Activated T-cell treated with anti-CD3 and anti-CD28 coated beads, Interleukin-2, amount 50 U/mL, for 72 hours (primary cell): ENCODE measurements around the gene STAM. TPM values are rescaled to one million over a fixed set of nuclear protein-coding genes. Genes with fewer than 3 reads are reported as not detected.

ENCODE experiments used
- ATAC-seq, 2 donors: fragments of 150-1000 bp; cut with Tn5 transposase; replicated peaks in 1 of 2; 2 replicates each; pipeline ENCODE4 v1.10.0; 2021; ENCODE audit warnings: moderate library complexity in 2 of 2, mild to moderate bottlenecking in 1 of 2
- DNase-seq, 2 donors: peaks; one replicate each; pipeline ENCODE4 v3.0.0; 2021 to 2022; ENCODE audit warnings: mixed read lengths in 1 of 2
- H3K27ac Mint-ChIP-seq: one replicate; pipeline ENCODE4 v1.8.0; 2022; ENCODE audit warnings: mild to moderate bottlenecking, moderate library complexity, mixed read lengths
- H3K27me3 Mint-ChIP-seq: one replicate; pipeline ENCODE4 v1.8.0; 2022; ENCODE audit warnings: low read depth, mixed read lengths
- H3K36me3 Mint-ChIP-seq, 2 donors: one replicate each; pipeline ENCODE4 v1.8.0; 2022; ENCODE audit warnings: mixed read lengths in 2 of 2, mild to moderate bottlenecking in 1 of 2; ENCODE audit not compliant: insufficient read depth in 2 of 2
- H3K4me1 Mint-ChIP-seq: one replicate; pipeline ENCODE4 v1.8.0; 2022; ENCODE audit warnings: low read depth, mixed read lengths
- H3K4me3 Mint-ChIP-seq, 2 donors: one replicate each; pipeline ENCODE4 v1.8.0; 2022; ENCODE audit warnings: mild to moderate bottlenecking in 2 of 2, mixed read lengths in 2 of 2, moderate library complexity in 2 of 2
- H3K9me3 Mint-ChIP-seq, 2 donors: one replicate each; pipeline ENCODE4 v1.8.0; 2022; ENCODE audit warnings: mixed read lengths in 2 of 2
- total RNA-seq, 2 donors: library from RNA; stranded (reverse); gene quantifications; one replicate each; pipeline ENCODE4 v1.2.3, GENCODE V29; 2022

Gene STAM
- total RNA-seq, 2 donors from 2014 or later, result 33.3 to 36.5 TPM

GRCh38 chr10:17669185-17669872 lies 25.4 kb downstream of the STAM start:
- Mint-ChIP-seq H3K9me3 (no peaks in the 10 kb centered on the region), H3K36me3 (peaks cover 0 to 9% of the 10 kb centered on the region in 2 donors), H3K27me3 (no peaks in the 10 kb centered on the region), H3K27ac (peak overlapping the region; percentile 97), H3K4me3 (peak overlapping the region; percentile 76 to 91), H3K4me1 (peaks cover 68% of the 10 kb centered on the region)
- peak; percentile 40 to 47 for DNase-seq
- ATAC-seq, result peak; percentile 51 to 63

GRCh38 chr10:17671307-17671706 lies 27.4 kb downstream of the STAM start:
- Mint-ChIP-seq H3K27me3 (no peaks in the 10 kb centered on the region), H3K36me3 (peaks cover 0 to 6% of the 10 kb centered on the region in 2 donors), H3K27ac (no peak overlapping the region), H3K9me3 (no peaks in the 10 kb centered on the region), H3K4me3 (peak overlapping the region in 1 of 2 donors; percentile 44), H3K4me1 (peaks cover 79% of the 10 kb centered on the region)
- ATAC-seq (no peak), DNase-seq (no peak)

GRCh38 chr10:17673471-17674061 lies 29.6 kb downstream of the STAM start:
- H3K27ac Mint-ChIP-seq, result peak overlapping the region; percentile 46
- DNase-seq (no peak), ATAC-seq (peak; percentile 57 to 79)
- H3K27me3 Mint-ChIP-seq, result no peaks in the 10 kb centered on the region
- peak overlapping the region; percentile 21 to 45 for H3K4me3 Mint-ChIP-seq
- H3K36me3 Mint-ChIP-seq, result peaks cover 0 to 6% of the 10 kb centered on the region in 2 donors
- H3K9me3 Mint-ChIP-seq, result no peaks in the 10 kb centered on the region
- H3K4me1 Mint-ChIP-seq, result peaks cover 63% of the 10 kb centered on the region

GRCh38 chr10:17674566-17674965 lies 30.6 kb downstream of the STAM start:
- Mint-ChIP-seq H3K36me3 (peaks cover 0 to 6% of the 10 kb centered on the region in 2 donors), H3K27ac (no peak overlapping the region), H3K4me3 (no peak overlapping the region), H3K27me3 (no peaks in the 10 kb centered on the region), H3K9me3 (no peaks in the 10 kb centered on the region), H3K4me1 (peaks cover 61% of the 10 kb centered on the region)
- no peak for ATAC-seq
- no peak for DNase-seq

- Mint-ChIP-seq H3K27ac (no peak overlapping the region), H3K4me1 (peaks cover 59% of the 10 kb centered on the region), H3K4me3 (no peak overlapping the region), H3K9me3 (no peaks in the 10 kb centered on the region), H3K36me3 (peaks cover 0 to 6% of the 10 kb centered on the region in 2 donors), H3K27me3 (no peaks in the 10 kb centered on the region)
- ATAC-seq (no peak), DNase-seq (no peak)
Measured at GRCh38 chr10:17675638-17676037, 31.7 kb downstream of the STAM start.

- DNase-seq (no peak), ATAC-seq (no peak)
- no peak overlapping the region for H3K4me3 Mint-ChIP-seq
- H3K4me1 Mint-ChIP-seq, result peaks cover 62% of the 10 kb centered on the region
- H3K27ac Mint-ChIP-seq, result no peak overlapping the region
- peaks cover 0 to 6% of the 10 kb centered on the region in 2 donors for H3K36me3 Mint-ChIP-seq
- H3K9me3 Mint-ChIP-seq, result no peaks in the 10 kb centered on the region
- no peaks in the 10 kb centered on the region for H3K27me3 Mint-ChIP-seq
Measured at GRCh38 chr10:17676919-17677318, 33.0 kb downstream of the STAM start.

- Mint-ChIP-seq H3K27me3 (no peaks in the 10 kb centered on the region), H3K4me1 (peaks cover 55% of the 10 kb centered on the region), H3K27ac (peak overlapping the region; percentile 94), H3K9me3 (no peaks in the 10 kb centered on the region), H3K4me3 (peak overlapping the region; percentile 2 to 84), H3K36me3 (peaks cover 1 to 6% of the 10 kb centered on the region in 2 donors)
- ATAC-seq (no peak), DNase-seq (no peak)
Measured at GRCh38 chr10:17682236-17682946, 38.4 kb downstream of the STAM start.

GRCh38 chr10:17683541-17683940 lies 39.6 kb downstream of the STAM start:
- Mint-ChIP-seq H3K27me3 (no peaks in the 10 kb centered on the region), H3K27ac (peak overlapping the region; percentile 94), H3K4me1 (peaks cover 55% of the 10 kb centered on the region), H3K4me3 (peak overlapping the region; percentile 7 to 84), H3K9me3 (no peaks in the 10 kb centered on the region), H3K36me3 (peaks cover 1 to 8% of the 10 kb centered on the region in 2 donors)
- DNase-seq (no peak), ATAC-seq (no peak)

- peaks cover 49% of the 10 kb centered on the region for H3K4me1 Mint-ChIP-seq
- H3K9me3 Mint-ChIP-seq, result no peaks in the 10 kb centered on the region
- H3K36me3 Mint-ChIP-seq, result peaks cover 1 to 8% of the 10 kb centered on the region in 2 donors
- no peaks in the 10 kb centered on the region for H3K27me3 Mint-ChIP-seq
- ATAC-seq (peak in 1 of 2 donors; percentile 41), DNase-seq (no peak)
- H3K27ac Mint-ChIP-seq, result peak overlapping the region; percentile 94
- peak overlapping the region in 1 of 2 donors; percentile 67 for H3K4me3 Mint-ChIP-seq
Measured at GRCh38 chr10:17684537-17684936, 40.6 kb downstream of the STAM start.

- no peaks in the 10 kb centered on the region for H3K27me3 Mint-ChIP-seq
- peaks cover 41% of the 10 kb centered on the region for H3K4me1 Mint-ChIP-seq
- H3K4me3 Mint-ChIP-seq, result peak overlapping the region; percentile 37 to 46
- no peaks in the 10 kb centered on the region for H3K9me3 Mint-ChIP-seq
- DNase-seq, result peak; percentile 27 to 47
- H3K27ac Mint-ChIP-seq, result peak overlapping the region; percentile 86
- peak; percentile 52 to 78 for ATAC-seq
- H3K36me3 Mint-ChIP-seq, result peaks cover 1 to 8% of the 10 kb centered on the region in 2 donors
Measured at GRCh38 chr10:17685233-17685840, 41.4 kb downstream of the STAM start.

- H3K36me3 Mint-ChIP-seq, result peaks cover 1 to 8% of the 10 kb centered on the region in 2 donors
- H3K4me3 Mint-ChIP-seq, result no peak overlapping the region
- no peak overlapping the region for H3K27ac Mint-ChIP-seq
- H3K27me3 Mint-ChIP-seq, result no peaks in the 10 kb centered on the region
- H3K9me3 Mint-ChIP-seq, result no peaks in the 10 kb centered on the region
- ATAC-seq, result no peak
- peaks cover 31% of the 10 kb centered on the region for H3K4me1 Mint-ChIP-seq
- no peak for DNase-seq
Measured at GRCh38 chr10:17687117-17687831, 43.3 kb downstream of the STAM start.

- Mint-ChIP-seq H3K36me3 (peaks cover 1 to 15% of the 10 kb centered on the region in 2 donors), H3K27ac (no peak overlapping the region), H3K9me3 (no peaks in the 10 kb centered on the region), H3K4me1 (peaks cover 13% of the 10 kb centered on the region), H3K27me3 (no peaks in the 10 kb centered on the region), H3K4me3 (no peak overlapping the region)
- ATAC-seq (no peak), DNase-seq (no peak)
Measured at GRCh38 chr10:17689137-17689536, 45.2 kb downstream of the STAM start.
